Osteocyte (in vitro differentiated cells): ENCODE measurements around the gene PACS1. TPM values are rescaled to one million over a fixed set of nuclear protein-coding genes. Genes with fewer than 3 reads are reported as not detected.

ENCODE experiments used
- DNase-seq: peaks from one replicate; pipeline ENCODE4 v3.0.0; 2021; ENCODE audit warnings: mixed read lengths; ENCODE audit not compliant: unreplicated experiment; ENCODE audit errors: extremely low spot score
- H3K27ac Mint-ChIP-seq: one replicate; pipeline ENCODE4 v1.8.0; 2021; ENCODE audit warnings: mild to moderate bottlenecking, mixed read lengths; ENCODE audit not compliant: unreplicated experiment
- H3K27me3 Mint-ChIP-seq: one replicate; pipeline ENCODE4 v1.8.0; 2021; ENCODE audit warnings: mixed read lengths; ENCODE audit not compliant: unreplicated experiment
- H3K36me3 Mint-ChIP-seq: one replicate; pipeline ENCODE4 v1.8.0; 2021; ENCODE audit warnings: mixed read lengths; ENCODE audit not compliant: unreplicated experiment
- H3K4me1 Mint-ChIP-seq: one replicate; pipeline ENCODE4 v1.8.0; 2021; ENCODE audit warnings: mixed read lengths; ENCODE audit not compliant: unreplicated experiment
- H3K4me3 Mint-ChIP-seq: one replicate; pipeline ENCODE4 v1.8.0; 2021; ENCODE audit warnings: mild to moderate bottlenecking, moderate library complexity, mixed read lengths; ENCODE audit not compliant: unreplicated experiment
- H3K9me3 Mint-ChIP-seq: one replicate; pipeline ENCODE4 v1.8.0; 2021; ENCODE audit warnings: mixed read lengths; ENCODE audit not compliant: unreplicated experiment
- CTCF ChIP-seq: fragments of 200-600 bp; sonication (generic); IDR thresholded peaks from 2 replicates; pipeline ENCODE4 v1.5.0; 2021; ENCODE audit warnings: antibody characterized with exemption, mild to moderate bottlenecking, moderate library complexity
- total RNA-seq: library from RNA; stranded (reverse); gene quantifications from 2 replicates; pipeline ENCODE4 v1.2.1, GENCODE V29; 2021

Gene PACS1
- total RNA-seq, 1 donor from 2014 or later: 83.8 TPM

GRCh38 chr11:66226101-66226500, 156.0 kb downstream of the PACS1 start:
- TF ChIP-seq CTCF: no peak
- Mint-ChIP-seq H3K27me3 (no peaks in the 10 kb centered on the region), H3K9me3 (no peaks in the 10 kb centered on the region), H3K27ac (no peak overlapping the region), H3K4me3 (no peak overlapping the region), H3K36me3 (peaks cover 32% of the 10 kb centered on the region), H3K4me1 (peaks cover 1% of the 10 kb centered on the region)
- DNase-seq: no peak

- Mint-ChIP-seq H3K4me1 (peaks cover 1% of the 10 kb centered on the region), H3K27ac (no peak overlapping the region), H3K27me3 (no peaks in the 10 kb centered on the region), H3K9me3 (no peaks in the 10 kb centered on the region), H3K4me3 (no peak overlapping the region), H3K36me3 (peaks cover 40% of the 10 kb centered on the region)
- TF ChIP-seq CTCF: no peak
- no peak for DNase-seq
Observed at GRCh38 chr11:66227700-66228099, 157.6 kb downstream of the PACS1 start.

- H3K27ac Mint-ChIP-seq: no peak overlapping the region
- no peaks in the 10 kb centered on the region for H3K27me3 Mint-ChIP-seq
- H3K4me3 Mint-ChIP-seq: no peak overlapping the region
- peaks cover 48% of the 10 kb centered on the region for H3K36me3 Mint-ChIP-seq
- TF ChIP-seq CTCF: no peak
- DNase-seq: no peak
- H3K9me3 Mint-ChIP-seq: no peaks in the 10 kb centered on the region
- no peaks in the 10 kb centered on the region for H3K4me1 Mint-ChIP-seq
Observed at GRCh38 chr11:66228521-66228920, 158.4 kb downstream of the PACS1 start.

GRCh38 chr11:66230156-66230555, 160.1 kb downstream of the PACS1 start:
- peaks cover 53% of the 10 kb centered on the region for H3K36me3 Mint-ChIP-seq
- DNase-seq: no peak
- H3K27ac Mint-ChIP-seq: no peak overlapping the region
- no peak for TF ChIP-seq CTCF
- H3K9me3 Mint-ChIP-seq: no peaks in the 10 kb centered on the region
- H3K4me3 Mint-ChIP-seq: no peak overlapping the region
- no peaks in the 10 kb centered on the region for H3K4me1 Mint-ChIP-seq
- no peaks in the 10 kb centered on the region for H3K27me3 Mint-ChIP-seq

GRCh38 chr11:66230978-66231377, 160.9 kb downstream of the PACS1 start:
- Mint-ChIP-seq H3K36me3 (peaks cover 61% of the 10 kb centered on the region), H3K9me3 (no peaks in the 10 kb centered on the region), H3K27me3 (no peaks in the 10 kb centered on the region), H3K27ac (no peak overlapping the region), H3K4me3 (no peak overlapping the region), H3K4me1 (no peaks in the 10 kb centered on the region)
- TF ChIP-seq CTCF: no peak
- no peak for DNase-seq
